ENCODE measurements around the gene SMC3.

SMC3 gene

DNA sequence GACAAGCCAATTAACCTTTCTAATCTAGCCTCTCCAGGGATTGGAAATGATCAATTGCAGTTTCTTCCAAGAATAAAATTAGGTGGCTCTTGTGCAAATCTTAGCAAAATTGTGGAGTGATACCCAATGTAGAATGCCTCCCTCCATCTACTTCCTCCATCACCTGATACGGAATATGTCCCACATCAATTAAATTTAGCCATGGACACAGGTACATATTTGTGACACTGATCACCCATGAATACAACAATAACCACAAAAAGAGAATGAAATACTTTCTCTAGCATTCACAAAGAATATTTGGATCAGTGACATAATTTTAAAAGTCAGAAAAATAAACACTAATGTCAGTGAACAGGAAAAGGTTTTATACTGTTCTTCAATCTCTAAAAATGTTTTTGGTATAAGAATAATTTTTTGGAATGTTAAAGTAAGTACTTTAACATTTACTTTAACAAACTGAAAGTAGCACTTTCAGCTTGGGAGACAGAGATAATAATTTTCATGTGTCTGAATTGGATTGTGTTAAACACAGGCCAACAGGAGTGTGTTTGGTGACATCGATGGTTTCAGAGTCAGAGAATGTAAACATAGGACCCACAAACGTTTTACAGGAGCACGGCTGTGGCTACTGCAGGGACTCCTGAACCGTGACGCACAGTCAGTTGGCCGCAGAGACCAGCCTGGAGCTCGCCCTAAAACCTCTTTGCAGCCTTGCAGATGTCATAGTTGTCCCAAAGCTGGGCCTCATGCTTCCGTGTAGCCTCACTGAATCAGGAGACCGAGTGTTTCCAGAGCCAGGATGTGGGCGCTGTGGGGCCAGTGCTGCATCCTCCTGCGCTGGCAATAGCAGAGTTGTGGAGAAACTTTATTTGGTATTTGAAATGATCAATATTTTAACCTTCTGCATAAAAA is 83.8 kb downstream of the SMC3 start:
- TF ChIP-seq POLR2A (IDR thresholded peaks at IDR 0.05; ENCODE audit: low read depth, low read length), result no peak
- no peak for TF ChIP-seq POLR2AphosphoS5 (IDR thresholded peaks at IDR 0.05; ENCODE audit: low read depth, low read length)
- TF ChIP-seq TAF1 (IDR thresholded peaks at IDR 0.05; ENCODE audit: borderline replicate concordance, low read depth, low read length), result no peak
- FAIRE-seq (peak; percentile 50), DNase-seq (ENCODE audit: insufficient read length) (no peak)

DNA sequence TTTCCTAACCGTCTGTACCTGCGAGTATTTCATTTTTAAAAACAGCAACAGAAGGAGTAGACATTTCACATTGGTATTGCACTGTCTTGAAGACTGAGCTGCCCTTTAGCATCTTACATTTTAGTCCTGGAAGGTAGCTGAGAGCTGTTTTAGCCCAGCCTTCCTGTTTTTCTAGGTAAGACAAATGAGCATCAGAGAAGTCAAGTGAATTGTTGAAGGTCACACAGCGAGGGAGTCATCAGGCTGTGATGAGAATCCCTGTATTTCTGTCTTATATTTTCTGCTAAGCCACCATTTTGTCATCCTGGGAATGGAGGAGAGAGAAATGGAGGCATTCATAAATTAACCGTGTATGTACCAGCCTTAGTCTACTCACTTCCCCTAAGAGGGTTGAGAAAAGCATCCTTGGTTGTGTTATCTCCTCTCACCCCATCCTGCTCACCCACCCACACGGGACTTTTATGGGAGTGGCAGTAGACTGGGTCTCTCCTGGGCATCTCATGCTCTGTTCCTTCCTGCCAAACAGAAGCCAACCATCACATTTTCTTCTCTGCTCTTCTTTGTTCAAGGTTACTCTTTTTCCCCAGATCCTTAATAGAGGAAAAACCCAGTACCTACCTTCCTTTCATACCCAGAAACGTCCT is 85.1 kb downstream of the SMC3 start:
- DNase-seq (ENCODE audit: insufficient read length) (no peak), FAIRE-seq (peak; percentile 74)
- TF ChIP-seq TAF1 (IDR thresholded peaks at IDR 0.05; ENCODE audit: borderline replicate concordance, low read depth, low read length) (no peak), POLR2AphosphoS5 (IDR thresholded peaks at IDR 0.05; ENCODE audit: low read depth, low read length) (no peak), POLR2A (IDR thresholded peaks at IDR 0.05; ENCODE audit: low read depth, low read length) (no peak)

Measured in GM12892 (cell line).